GM18909 (cell line): Measurements from ENCODE around the gene SKAP2.

Experiments
- ATAC-seq: cut with Tn5 transposase; IDR thresholded peaks from one replicate; pipeline ENCODE4 v1.9.1; 2021; ENCODE audit warnings: mild to moderate bottlenecking; ENCODE audit not compliant: unreplicated experiment, poor library complexity

The SKAP2 gene

GRCh38 chr7:26618898-26619297 is 245.5 kb downstream of the SKAP2 start:
- no peak for ATAC-seq

GRCh38 chr7:26618449-26618848 is 245.9 kb downstream of the SKAP2 start:
- ATAC-seq: no peak
